HEK293T (cell line): ENCODE results near the gene PSENEN.

Experiments
- BHLHE40 ChIP-seq: fragments of 450-650 bp; IDR thresholded peaks from 2 replicates; pipeline ENCODE4 v1.6.1; 2016; ENCODE audit warnings: mild to moderate bottlenecking, moderate library complexity, borderline replicate concordance
- ELF4 ChIP-seq: fragments of 450-650 bp; IDR thresholded peaks from 2 replicates; pipeline ENCODE4 v1.6.1; 2017; ENCODE audit warnings: antibody characterized with exemption
- FOXK2 ChIP-seq: fragments of 450-650 bp; IDR thresholded peaks from 2 replicates; pipeline ENCODE4 v1.6.1; 2016; ENCODE audit warnings: mild to moderate bottlenecking
- HDGF ChIP-seq: fragments of 450-650 bp; IDR thresholded peaks from 2 replicates; pipeline ENCODE4 v1.6.1; 2017; ENCODE audit warnings: antibody characterized with exemption, borderline replicate concordance
- L3MBTL2 ChIP-seq: fragments of 450-650 bp; conservative IDR thresholded peaks from 2 replicates; pipeline ENCODE4 v1.6.1; 2016; ENCODE audit warnings: mild to moderate bottlenecking
- NFRKB ChIP-seq: fragments of 450-650 bp; IDR thresholded peaks from 2 replicates; pipeline ENCODE4 v1.6.1; 2016; ENCODE audit warnings: mild to moderate bottlenecking, moderate library complexity
- TARDBP ChIP-seq: fragments of 450-650 bp; IDR thresholded peaks from 2 replicates; pipeline ENCODE4 v1.6.1; 2016
- TF ChIP-seq, protein P1 (sequence below): fragments of 450-650 bp; IDR thresholded peaks from 2 replicates; pipeline ENCODE4 v1.6.1; 2016

DNA sequence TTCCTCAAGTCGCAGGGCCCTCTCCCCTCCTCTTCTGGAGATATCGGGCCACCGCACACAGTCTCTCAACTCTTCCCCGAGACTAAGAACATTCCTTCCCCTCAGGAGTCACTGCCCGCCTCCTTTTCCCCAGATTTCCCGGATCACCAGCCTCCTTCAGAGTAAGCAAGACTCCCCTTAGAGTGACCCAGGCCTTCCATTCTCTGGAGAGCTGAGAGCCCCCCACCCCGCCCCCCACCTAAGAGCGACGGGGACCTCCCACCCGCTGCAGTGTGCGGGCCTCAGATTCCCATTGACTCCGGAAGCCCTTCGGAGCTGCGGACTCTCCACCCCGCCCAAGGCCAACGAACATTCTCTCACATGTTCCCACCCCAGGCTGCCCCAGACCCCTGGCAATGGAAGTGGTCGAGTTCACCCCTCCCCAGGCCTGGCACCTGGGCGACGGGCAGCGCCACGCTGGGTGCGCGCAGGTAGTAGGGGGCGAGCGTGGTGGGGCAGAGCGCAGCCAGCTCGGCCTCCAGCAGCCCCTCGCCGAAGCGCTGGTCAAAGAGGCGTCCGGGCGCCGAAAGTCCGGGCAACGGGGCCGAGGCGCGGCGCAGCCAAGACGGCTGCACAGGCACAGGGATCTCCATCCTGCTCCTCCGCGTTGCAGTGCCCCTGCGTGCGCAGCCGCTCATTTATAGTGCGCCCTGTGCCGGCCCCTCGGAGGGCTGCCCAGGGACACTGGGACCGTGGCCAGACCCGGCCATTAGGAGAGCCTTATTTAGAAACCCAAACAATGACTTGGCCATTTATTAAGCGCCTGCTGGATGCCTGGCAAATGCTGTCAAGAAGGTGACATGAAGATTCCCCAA lies 11.2 kb downstream of the PSENEN start, which contains the start of gene HSPB6:
- TF ChIP-seq, protein P1, sequence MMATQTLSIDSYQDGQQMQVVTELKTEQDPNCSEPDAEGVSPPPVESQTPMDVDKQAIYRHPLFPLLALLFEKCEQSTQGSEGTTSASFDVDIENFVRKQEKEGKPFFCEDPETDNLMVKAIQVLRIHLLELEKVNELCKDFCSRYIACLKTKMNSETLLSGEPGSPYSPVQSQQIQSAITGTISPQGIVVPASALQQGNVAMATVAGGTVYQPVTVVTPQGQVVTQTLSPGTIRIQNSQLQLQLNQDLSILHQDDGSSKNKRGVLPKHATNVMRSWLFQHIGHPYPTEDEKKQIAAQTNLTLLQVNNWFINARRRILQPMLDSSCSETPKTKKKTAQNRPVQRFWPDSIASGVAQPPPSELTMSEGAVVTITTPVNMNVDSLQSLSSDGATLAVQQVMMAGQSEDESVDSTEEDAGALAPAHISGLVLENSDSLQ = no peak
- no peak for TF ChIP-seq FOXK2
- no peak for TF ChIP-seq ELF4
- no peak for TF ChIP-seq NFRKB
- TF ChIP-seq BHLHE40 = no peak
- no peak for TF ChIP-seq HDGF
- no peak for TF ChIP-seq TARDBP
- TF ChIP-seq L3MBTL2 = no peak
